ENCODE results near the gene KRTAP10-5.

KRTAP10-5 gene

GRCh38 chr21:44589586-44590305 is 9.3 kb upstream of the KRTAP10-5 start:
- ChIA-PET POLR2A (ENCODE audit: low non-redundant PET) (no interaction called here), CTCF (no interaction called here)
- no peak overlapping the region for H3K27ac ChIP-seq
- DNase-seq (ENCODE audit: low spot score), result no peak
- TF ChIP-seq CTCF (conservative IDR thresholded peaks at IDR 0.05; ENCODE audit: low read depth), result no peak

GRCh38 chr21:44589094-44589493 is 8.7 kb upstream of the KRTAP10-5 start:
- no peak for DNase-seq (ENCODE audit: low spot score)
- H3K27ac ChIP-seq, result no peak overlapping the region
- ChIA-PET CTCF (no interaction called here), POLR2A (ENCODE audit: low non-redundant PET) (no interaction called here)
- no peak for TF ChIP-seq CTCF (conservative IDR thresholded peaks at IDR 0.05; ENCODE audit: low read depth)

- no peak for DNase-seq (ENCODE audit: low spot score)
- POLR2A ChIA-PET (ENCODE audit: low non-redundant PET), result no interaction called here
- CTCF ChIA-PET, result no interaction called here
- no peak for TF ChIP-seq CTCF (conservative IDR thresholded peaks at IDR 0.05; ENCODE audit: low read depth)
- no peak overlapping the region for H3K27ac ChIP-seq
These were observed 5.5 kb upstream of the KRTAP10-5 start for GRCh38 chr21:44585892-44586291.

GRCh38 chr21:44583800-44584147 is 3.4 kb upstream of the KRTAP10-5 start:
- H3K27ac ChIP-seq, result no peak overlapping the region
- no peak for DNase-seq (ENCODE audit: low spot score)
- ChIA-PET POLR2A (ENCODE audit: low non-redundant PET) (no interaction called here), CTCF (interaction anchor here (0.9 kb wide), 1 partner anchor 32 kb away, joined by 3 read pairs; no protein-coding TSS in a partner anchor)
- no peak for TF ChIP-seq CTCF (conservative IDR thresholded peaks at IDR 0.05; ENCODE audit: low read depth)

- POLR2A ChIA-PET (ENCODE audit: low non-redundant PET), result no interaction called here
- no peak for DNase-seq (ENCODE audit: low spot score)
- TF ChIP-seq CTCF (conservative IDR thresholded peaks at IDR 0.05; ENCODE audit: low read depth), result no peak
- CTCF ChIA-PET, result interaction anchor here (0.6 to 0.9 kb wide), 2 partner anchors 33 to 127 kb away, joined by 3 to 4 read pairs; no protein-coding TSS in a partner anchor
- no peak overlapping the region for H3K27ac ChIP-seq
These were observed 2.8 kb upstream of the KRTAP10-5 start for GRCh38 chr21:44583089-44583799.

GRCh38 chr21:44582055-44582454 is 1.7 kb upstream of the KRTAP10-5 start:
- ChIA-PET POLR2A (ENCODE audit: low non-redundant PET) (no interaction called here), CTCF (no interaction called here)
- no peak overlapping the region for H3K27ac ChIP-seq
- no peak for TF ChIP-seq CTCF (conservative IDR thresholded peaks at IDR 0.05; ENCODE audit: low read depth)
- no peak for DNase-seq (ENCODE audit: low spot score)

All from RWPE1 (cell line).